EH (cell line): ENCODE results near the gene ZNF219.
A peak's percentile ranks its signal among the peaks of the same experiment; 100 is the strongest.

ENCODE experiments used
- DNase-seq: peaks from one replicate; pipeline ENCODE4 v3.0.0-alpha.2; 2015; ENCODE audit warnings: low read depth

The ZNF219 gene

DNA sequence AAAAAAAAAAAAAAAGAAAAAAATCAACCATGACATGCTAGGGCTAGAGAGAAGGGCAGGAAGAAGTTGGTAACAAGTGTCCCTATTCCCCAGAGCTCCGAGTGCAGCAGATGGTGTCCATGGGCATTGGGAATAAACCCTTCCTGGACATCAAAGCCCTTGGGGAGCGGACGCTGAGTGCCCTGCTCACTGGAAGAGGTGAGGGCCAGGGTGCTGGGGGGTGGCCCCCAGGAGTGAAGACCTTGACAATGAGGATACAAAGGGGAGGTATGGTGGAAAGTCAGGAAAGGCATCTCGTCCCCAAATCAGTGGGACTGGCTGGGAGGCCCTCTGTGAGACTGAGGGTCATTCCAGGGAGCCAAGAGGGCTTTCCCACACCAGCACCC, 11.6 kb downstream of the ZNF219 start:
- DNase-seq: no peak

DNA sequence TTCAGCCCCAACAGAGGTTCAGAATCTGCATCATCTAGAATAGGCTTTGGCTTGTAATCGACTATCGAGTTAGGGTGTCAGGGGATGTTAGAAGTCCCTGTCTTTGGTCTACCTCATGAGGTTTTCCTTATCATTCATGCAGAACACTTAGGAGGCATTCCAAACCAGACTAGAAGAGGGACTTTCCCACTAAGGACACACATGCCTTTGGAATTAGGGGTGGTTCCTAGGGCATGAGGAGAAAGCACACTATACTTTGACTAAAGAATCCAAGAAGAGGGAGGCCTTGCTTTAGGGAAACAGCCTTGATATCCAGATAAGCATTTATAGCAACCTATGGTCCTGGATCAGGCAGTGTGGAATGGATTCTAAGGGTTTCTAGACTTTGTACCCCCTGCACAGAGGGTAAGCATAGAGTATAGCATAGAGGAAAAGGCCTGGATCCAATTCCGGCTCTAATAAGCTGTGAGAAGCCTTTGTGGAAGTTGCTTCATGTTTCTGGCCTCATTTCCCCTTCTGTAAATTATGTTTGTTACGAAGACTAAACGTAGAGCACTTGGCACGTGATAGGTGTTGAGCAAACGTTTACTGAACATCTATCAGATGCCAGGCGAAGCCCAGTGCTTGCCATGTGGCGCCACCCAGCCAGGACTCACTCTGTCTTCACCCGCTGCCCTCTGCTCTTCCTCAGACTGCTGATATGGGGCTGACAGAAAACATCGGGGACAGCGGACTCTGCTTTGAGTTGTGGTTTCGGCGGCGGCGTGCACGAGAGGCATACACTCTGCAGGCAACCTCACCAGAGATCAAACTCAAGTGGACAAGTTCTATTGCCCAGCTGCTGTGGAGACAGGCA, 13.2 kb downstream of the ZNF219 start:
- DNase-seq: peak; percentile 80

DNA sequence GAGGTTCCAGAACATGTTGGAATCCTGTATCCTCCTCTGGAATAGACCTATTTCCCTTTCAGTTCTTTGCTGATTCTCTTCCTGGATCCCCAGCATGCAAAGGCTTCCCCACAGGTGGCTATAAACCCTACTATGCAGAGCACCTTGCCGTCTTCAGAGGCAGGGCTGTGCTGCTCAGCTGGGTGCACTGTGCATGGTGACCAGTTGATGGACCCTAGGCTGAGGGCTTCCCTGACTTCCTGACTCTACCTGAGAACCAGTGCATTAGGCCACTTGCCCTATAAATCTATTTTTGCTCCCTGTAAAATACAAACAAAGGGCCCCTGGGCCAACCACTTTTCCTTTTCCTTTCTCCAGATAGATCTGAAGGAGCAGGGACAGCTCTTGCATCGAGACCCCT, 14.1 kb downstream of the ZNF219 start:
- DNase-seq: no peak

DNA sequence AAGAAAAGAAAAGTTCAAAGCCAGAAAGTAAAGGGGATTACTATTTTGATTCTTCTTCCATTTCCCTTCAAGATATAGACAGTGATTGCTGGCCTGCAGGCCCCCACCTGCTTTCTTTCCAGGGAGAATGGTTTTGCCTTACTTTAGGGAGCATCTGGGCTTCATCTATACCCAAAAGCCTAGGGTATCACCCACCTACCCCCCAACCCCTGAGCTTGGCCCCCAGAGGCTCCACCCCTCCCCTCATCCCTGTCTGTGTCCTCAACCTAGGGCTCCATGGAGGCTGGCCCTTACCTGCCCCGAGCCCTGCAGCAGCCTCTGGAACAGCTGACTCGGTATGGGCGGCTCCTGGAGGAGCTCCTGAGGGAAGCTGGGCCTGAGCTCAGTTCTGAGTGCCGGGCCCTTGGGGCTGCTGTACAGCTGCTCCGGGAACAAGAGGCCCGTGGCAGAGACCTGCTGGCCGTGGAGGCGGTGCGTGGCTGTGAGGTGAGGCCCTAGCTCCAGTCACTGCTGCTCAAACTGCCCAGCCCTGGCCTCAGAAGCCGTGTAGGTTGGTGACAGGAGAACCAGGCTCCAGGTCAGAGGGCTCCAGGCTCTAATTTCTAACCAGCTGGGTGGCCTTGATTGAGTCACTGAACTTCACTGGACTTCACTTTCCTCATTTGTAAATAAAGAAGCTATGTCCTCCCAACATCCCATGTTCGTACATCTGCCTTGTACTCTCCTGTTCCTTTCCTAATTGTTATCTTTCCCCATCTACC, 14.7 kb downstream of the ZNF219 start:
- DNase-seq: no peak

DNA sequence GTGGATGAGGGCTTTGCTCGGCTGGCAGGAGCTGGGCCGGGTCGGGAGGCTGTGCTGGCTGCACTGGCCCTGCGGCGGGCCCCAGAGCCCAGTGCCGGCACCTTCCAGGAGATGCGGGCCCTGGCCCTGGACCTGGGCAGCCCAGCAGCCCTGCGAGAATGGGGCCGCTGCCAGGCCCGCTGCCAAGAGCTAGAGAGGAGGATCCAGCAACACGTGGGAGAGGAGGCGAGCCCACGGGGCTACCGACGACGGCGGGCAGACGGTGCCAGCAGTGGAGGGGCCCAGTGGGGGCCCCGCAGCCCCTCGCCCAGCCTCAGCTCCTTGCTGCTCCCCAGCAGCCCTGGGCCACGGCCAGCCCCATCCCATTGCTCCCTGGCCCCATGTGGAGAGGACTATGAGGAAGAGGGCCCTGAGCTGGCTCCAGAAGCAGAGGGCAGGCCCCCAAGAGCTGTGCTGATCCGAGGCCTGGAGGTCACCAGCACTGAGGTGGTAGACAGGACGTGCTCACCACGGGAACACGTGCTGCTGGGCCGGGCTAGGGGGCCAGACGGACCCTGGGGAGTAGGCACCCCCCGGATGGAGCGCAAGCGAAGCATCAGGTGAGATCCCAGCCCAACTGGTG, 16.8 kb downstream of the ZNF219 start:
- DNase-seq: no peak

DNA sequence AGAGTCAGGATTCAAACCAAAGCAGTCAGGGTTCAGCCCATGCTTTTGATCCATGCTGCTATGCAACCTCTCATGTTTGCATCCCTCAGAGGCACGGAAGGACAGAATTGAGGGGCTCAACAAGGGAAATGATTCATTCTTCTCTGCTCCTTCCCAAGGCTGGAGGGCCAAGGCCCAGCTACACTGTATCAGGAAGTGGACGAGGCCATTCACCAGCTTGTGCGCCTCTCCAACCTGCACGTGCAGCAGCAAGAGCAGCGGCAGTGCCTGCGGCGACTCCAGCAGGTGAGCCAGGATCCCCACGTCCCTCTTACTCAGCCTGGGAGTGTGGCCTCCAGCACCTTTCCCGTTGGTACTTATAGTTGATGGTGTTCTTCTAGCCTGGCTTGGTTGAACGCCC, 19.7 kb downstream of the ZNF219 start:
- no peak for DNase-seq

DNA sequence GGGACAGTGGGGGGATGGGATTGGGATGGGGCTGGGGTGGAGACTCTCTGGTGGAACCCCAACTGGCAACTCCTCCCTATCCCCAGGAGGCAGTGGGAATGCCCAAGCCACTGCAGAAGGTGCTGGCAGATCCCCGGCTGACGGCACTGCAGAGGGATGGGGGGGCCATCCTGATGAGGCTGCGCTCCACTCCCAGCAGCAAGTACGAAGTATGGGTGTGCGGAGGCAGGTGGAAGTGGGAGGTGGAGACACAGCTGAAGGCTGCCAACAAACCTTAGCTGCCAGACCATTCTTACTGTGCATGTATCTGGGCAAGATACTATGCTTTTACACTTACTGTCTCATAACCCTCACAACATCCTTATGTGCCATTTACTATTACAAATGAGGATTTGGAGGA, 20.2 kb downstream of the ZNF219 start:
- DNase-seq: no peak

DNA sequence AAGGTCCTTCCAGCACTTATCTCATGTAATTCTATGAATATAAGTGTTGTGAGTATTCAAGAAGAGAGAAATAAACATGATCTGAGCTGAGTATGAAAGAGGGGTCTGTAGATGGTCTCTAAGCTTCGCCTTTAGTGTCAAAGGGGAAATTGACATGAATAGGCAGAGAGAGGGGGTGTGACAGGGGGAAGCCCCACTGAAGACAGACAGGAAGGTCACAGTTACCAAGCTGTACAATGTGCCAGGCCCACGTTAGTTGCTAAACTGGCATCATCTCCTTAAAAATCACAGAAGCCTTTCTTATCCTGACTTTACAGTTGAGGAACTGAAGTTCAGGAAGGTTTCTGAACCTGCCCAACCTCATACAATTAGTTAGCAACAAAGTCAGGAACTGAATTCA, 20.8 kb downstream of the ZNF219 start:
- DNase-seq: no peak

DNA sequence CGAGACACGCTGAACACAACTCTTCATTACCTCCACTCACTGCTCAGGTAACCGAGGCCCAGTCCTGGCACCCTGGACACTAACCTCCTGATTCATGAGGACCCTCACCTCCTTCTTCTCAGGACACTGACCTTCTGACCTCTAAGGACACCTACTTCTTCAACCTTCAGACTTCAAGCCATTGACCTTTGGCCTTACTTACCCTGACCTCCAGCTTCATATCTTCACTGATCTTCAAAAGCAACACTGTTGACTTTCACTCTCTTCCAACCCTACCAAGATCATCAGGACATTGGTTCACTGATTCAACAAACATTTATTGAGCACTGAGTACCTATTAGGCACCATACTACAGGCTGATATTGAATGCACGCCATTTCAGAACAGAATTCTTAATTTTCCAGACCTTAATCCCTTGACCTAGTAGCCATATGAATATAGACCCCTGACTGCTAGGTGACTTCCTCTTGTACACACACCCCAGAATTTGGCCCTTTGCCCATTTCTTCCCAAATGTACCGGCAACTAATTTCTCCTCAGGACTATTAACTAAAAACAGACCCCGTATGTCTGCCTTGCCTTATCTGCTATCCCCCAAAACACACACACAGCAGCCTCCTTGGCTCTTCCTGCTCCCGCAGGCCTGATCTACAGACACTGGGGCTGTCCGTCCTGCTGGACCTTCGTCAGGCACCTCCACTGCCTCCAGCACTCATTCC, 22.6 kb downstream of the ZNF219 start:
- DNase-seq: no peak

DNA sequence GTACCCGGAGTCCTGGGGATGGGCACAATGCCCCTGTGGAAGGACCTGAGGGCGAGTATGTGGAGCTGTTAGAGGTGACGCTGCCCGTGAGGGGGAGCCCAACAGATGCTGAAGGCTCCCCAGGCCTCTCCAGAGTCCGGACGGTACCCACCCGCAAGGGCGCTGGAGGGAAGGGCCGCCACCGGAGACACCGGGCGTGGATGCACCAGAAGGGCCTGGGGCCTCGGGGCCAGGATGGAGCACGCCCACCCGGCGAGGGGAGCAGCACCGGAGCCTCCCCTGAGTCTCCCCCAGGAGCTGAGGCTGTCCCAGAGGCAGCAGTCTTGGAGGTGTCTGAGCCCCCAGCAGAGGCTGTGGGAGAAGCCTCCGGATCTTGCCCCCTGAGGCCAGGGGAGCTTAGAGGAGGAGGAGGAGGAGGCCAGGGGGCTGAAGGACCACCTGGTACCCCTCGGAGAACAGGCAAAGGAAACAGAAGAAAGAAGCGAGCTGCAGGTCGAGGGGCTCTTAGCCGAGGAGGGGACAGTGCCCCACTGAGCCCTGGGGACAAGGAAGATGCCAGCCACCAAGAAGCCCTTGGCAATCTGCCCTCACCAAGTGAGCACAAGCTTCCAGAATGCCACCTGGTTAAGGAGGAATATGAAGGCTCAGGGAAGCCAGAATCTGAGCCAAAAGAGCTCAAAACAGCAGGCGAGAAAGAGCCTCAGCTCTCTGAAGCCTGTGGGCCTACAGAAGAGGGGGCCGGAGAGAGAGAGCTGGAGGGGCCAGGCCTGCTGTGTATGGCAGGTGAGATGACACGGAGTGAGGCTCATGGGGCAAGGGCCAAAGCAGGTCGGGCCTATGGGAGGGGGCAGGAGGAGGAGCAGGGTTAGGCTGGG, 23.8 kb downstream of the ZNF219 start:
- no peak for DNase-seq

DNA sequence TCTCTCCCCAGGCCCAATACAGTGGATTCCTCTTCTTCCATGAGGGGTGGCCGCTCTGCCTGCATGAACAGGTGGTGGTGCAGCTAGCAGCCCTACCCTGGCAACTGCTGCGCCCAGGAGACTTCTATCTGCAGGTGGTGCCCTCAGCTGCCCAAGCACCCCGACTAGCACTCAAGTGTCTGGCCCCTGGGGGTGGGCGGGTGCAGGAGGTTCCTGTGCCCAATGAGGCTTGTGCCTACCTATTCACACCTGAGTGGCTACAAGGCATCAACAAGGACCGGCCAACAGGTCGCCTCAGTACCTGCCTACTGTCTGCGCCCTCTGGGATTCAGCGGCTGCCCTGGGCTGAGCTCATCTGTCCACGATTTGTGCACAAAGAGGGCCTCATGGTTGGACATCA, 24.5 kb downstream of the ZNF219 start:
- DNase-seq: no peak

DNA sequence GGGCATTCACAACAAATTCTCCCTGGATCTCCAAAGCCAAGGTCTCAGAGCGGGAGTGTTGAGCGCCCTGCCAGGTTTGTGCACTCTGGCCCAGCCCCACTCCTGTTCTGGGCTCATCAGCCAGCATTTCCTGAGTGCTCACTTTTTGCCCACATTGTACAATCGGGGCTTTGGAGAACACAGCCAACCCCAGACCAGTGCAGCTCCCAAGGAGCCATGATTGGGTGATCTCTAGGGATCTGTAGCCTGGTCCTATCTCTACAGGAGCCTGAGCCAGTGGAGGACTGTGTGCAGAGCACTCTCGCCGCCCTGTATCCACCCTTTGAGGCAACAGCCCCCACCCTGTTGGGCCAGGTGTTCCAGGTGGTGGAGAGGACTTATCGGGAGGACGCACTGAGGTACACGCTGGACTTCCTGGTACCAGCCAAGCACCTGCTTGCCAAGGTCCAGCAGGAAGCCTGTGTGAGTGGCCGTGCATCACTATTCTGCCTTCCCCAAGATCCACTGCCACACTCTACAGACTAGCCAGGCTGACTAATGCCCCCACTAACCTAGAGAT, 25.6 kb downstream of the ZNF219 start:
- no peak for DNase-seq

DNA sequence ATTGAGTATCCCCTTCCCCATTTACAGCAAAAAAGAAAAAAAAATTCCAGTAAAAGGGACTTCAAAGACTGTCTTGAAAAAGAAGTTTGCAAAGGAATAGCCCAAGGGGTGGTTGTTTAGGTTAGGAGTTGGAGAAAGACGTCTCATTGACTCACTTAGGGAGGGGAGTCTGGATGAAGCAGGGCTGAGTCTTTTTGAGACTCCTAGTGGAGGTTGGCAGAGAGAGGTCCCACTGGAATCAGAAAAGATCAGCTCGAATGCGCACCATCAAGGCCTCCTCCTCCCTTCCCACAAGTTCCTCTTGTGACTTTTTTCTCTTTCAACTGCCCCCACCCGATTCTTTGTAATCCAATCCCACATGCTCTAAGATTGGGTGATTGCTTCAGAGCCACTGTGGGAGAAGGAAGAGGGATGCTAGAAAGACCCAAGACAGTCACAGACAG, 26.4 kb downstream of the ZNF219 start:
- peak; percentile 76 for DNase-seq

DNA sequence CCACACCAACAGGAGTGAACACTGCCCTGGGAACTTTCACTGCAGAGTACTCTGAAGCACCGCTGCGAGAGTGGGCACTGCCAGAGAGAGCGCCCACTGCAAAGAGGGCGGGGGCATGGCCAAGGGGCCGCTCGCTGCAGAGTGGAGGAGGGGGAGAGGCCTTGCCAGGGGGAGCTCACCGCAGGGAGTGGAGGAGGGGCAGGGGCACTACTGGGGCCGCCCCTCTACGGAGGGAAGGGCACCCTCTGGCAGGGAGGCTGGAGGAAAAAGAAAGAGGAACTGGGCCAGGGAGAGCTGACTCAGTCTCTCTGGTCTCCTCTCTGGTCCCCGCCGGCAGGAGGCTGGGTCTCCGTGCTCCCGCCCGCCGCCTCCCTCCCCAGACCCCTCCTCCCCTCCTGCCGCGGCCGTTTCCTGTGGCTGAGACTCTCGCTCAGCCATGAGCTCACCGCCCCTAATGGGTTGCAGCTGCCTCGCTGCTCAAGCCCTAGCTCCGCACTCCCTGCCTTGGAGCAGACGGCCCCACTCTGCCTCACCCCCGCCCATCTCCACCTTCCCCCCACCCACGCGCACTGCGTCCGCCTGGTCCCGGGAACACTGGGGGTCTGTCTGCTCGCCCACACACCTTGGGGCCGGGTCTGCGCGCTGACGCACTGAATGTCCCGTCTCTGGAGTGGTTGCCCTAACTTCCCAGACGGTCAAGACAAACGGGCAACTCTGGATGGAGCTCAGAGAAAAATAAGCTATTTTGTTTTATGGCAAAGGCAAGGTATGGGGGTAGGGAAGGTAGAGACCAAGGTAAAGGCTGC, 27.0 kb downstream of the ZNF219 start:
- peak; percentile 95 for DNase-seq

DNA sequence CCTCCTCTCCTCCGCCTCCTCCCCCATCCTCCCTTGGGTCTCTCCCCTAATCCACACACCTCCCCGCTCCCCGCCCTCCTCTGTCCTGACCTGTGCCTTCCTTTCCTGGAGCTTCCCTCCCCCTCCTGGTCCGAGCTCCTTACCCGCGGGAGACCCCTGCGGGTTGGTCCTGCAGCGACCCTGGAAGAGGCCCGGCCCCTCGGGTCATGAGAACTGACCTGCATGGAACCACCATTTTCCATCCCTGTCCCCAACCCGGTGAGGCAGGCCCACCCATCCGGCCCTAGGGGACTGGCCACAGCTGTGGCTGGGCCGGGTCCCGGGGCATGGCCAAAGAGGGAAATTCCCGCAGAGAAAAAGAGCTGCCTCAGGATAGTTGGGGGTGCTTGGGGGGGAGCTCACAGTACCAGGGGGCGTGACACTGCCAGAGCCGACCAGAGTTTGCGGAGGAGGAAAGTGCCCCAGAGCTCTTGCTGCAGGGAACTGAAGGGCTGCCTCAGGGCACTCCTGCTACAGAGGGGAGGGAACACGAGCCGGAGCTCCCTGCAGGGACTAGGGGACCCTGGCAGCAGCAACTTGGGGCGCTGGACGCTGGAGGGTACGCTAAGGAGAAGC, 27.7 kb downstream of the ZNF219 start:
- DNase-seq: peak; percentile 59

DNA sequence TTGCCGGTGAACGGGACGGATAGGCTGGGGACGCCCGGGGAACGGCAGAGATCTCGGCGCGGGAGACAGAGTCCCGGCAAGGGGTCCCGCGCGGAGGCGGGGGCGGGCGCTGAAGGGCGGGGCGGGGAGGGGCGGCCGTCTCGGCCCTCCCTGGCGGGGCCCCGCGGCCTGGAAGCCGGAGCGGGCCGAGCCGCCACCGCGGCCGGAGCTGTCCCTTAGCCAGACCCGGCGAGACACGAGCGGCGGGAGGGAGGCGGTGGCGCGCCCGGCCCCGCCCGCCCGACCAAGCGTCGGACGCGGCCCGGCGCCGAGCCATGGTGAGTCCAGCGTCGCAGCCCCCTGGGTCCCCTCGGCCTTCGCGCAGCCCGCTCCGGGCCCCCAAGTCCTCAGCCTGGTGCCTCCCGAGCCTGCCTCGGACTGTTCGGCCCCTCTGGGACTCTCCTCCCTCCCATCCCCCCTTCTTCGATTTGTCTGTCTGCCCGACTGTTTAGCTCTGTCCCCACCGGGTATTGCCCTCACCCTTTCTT, 28.3 kb downstream of the ZNF219 start, which contains the start of gene ARHGEF40:
TSS of gene ARHGEF40 (plus strand) at position 222 of the 527 bp plus-strand sequence. CDS start at position 315, 93 bp downstream.
- peak; percentile 69 for DNase-seq

DNA sequence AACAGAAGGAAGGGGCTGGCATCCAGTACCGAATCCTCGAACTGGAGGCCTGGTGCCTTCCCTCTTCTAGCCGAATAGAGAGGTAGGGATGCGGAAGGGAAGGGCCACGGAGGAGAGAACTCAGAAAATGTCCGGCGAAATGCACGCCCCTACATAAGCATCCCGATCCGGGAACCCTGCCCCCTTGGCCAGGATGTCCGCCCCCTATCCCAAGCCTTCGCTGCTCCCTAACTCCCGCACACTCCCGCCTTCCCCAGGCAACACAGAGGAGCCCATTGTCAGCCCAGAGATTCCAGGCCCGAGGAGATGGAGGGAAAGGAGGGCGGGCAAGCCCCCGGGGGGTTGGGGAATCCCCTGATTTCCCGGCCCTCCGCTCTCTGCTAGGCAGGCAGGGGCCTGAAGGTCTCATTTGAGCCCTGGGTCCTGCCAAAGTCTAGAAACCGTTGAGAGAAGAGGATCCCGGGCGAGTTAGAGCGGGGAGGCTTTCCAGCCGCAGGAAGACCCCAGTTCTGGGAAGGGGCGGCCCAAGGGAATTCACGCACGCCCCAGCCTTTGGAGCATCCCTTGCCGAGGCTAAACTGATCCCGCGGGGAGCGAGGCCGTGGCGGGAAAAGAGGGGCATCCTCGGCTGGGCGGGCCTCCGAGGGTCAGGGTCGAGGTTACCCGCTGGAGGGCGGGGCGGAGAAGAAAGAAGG, 28.9 kb downstream of the ZNF219 start:
- peak; percentile 48 for DNase-seq
